K562 (cell line): ENCODE measurements around the gene RPL3. TPM values are rescaled to one million over a fixed set of nuclear protein-coding genes. Genes with fewer than 3 reads are reported as not detected.

Experiments
- ARID1B ChIP-seq: fragments of 450-650 bp; IDR thresholded peaks from 2 replicates; pipeline ENCODE4 v1.6.1; 2016; ENCODE audit warnings: antibody characterized with exemption, mild to moderate bottlenecking, inconsistent platforms
- CBX3 ChIP-seq, 2 experiments: IDR thresholded peaks; 1 replicate in 1 of 2; 2 replicates in 1 of 2; pipeline ENCODE4 v1.6.1; 2012; ENCODE audit warnings: inconsistent platforms in 2 of 2, low read length in 2 of 2, borderline replicate concordance in 1 of 2, control low read depth in 1 of 2
- CEBPG ChIP-seq, 3 experiments: fragments of 200-800 bp in 1 of 3; sonication (Bioruptor generic) in 1 of 3; sonication (generic) in 1 of 3; formaldehyde crosslinking in 1 of 3; IDR thresholded peaks in 2 of 3; conservative IDR thresholded peaks in 1 of 3; 2 replicates each; pipeline versions ENCODE4 v1.6.1 to v1.8.0; 2016 to 2022; ENCODE audit warnings: missing compliant biosample characterization in 2 of 3, missing genetic modification characterization in 2 of 3, mild to moderate bottlenecking in 1 of 3, missing genetic modification reagents in 1 of 3
- CHD4 ChIP-seq: fragments of 200-600 bp; sonication (generic); IDR thresholded peaks from 3 replicates; pipeline ENCODE4 v1.6.1; 2012; ENCODE audit warnings: low read depth, mild to moderate bottlenecking, mixed read lengths, low read length, inconsistent platforms; ENCODE audit not compliant: insufficient read depth, insufficient replicate concordance, poor library complexity, severe bottlenecking
- KDM4B ChIP-seq, 2 experiments: fragments of 450-650 bp in 1 of 2; sonication (generic) in 1 of 2; IDR thresholded peaks; 2 replicates each; pipeline ENCODE4 v1.6.1; 2016 to 2017; ENCODE audit warnings: borderline replicate concordance in 2 of 2, antibody characterized with exemption in 1 of 2, low read depth in 1 of 2, mild to moderate bottlenecking in 1 of 2
- MYNN ChIP-seq, 2 experiments: sonication (generic); formaldehyde crosslinking in 1 of 2; IDR thresholded peaks; 2 replicates each; pipeline versions ENCODE4 v1.5.0 to v1.6.1; 2016 to 2020; ENCODE audit warnings: antibody characterized with exemption in 1 of 2, missing genetic modification reagents in 1 of 2
- POLR2G ChIP-seq: fragments of 200-400 bp; formaldehyde crosslinking; IDR thresholded peaks from 2 replicates; pipeline ENCODE4 v1.6.1; 2017; ENCODE audit warnings: low read depth, mild to moderate bottlenecking, antibody characterized with exemption, low read length, moderate library complexity
- RHOXF2B ChIP-seq: fragments of 250-450 bp; sonication (Bioruptor Pico); conservative IDR thresholded peaks from 2 replicates; pipeline ENCODE4 v1.5.1; 2021
- TFAM ChIP-seq: fragments of 250-450 bp; sonication (Bioruptor Pico); conservative IDR thresholded peaks from 2 replicates; pipeline ENCODE4 v1.5.0; 2021; ENCODE audit warnings: mild to moderate bottlenecking, moderate library complexity
- ZNF140 ChIP-seq: fragments of 250-450 bp; sonication (Bioruptor Pico); IDR thresholded peaks from 2 replicates; pipeline ENCODE4 v1.8.0; 2021; ENCODE audit warnings: moderate library complexity, mild to moderate bottlenecking, inconsistent platforms
- ZNF175 ChIP-seq: fragments of 200-800 bp; sonication (Bioruptor generic); IDR thresholded peaks from 2 replicates; pipeline ENCODE4 v1.6.1; 2016; ENCODE audit warnings: low read depth, mild to moderate bottlenecking, missing genetic modification characterization, missing compliant biosample characterization
- ZNF785 ChIP-seq: fragments of 250-450 bp; sonication (Bioruptor Pico); IDR thresholded peaks from 2 replicates; pipeline ENCODE4 v1.4.0; 2020; ENCODE audit warnings: mild to moderate bottlenecking
- polyA plus RNA-seq, 8 experiments: library from polyadenylated mRNA; depleted of rRNA in 4 of 8; stranded (reverse) in 5 of 8; unstranded in 3 of 8; fragments of >200 nt; fragmentation: Nextera tagmentation in 2 of 8; fragmentation: Illumina TruSeq in 1 of 8; extraction: Ambion mirVana in 2 of 8; extraction: Trizol in 1 of 8; gene quantifications; 2 replicates each; pipeline versions ENCODE4 v1.2.1 to v1.2.3, GENCODE V29; 2011 to 2014; ENCODE audit warnings: inconsistent platforms in 1 of 8, missing spikeins in 1 of 8
- total RNA-seq, 7 experiments: library from RNA; depleted of rRNA in 6 of 7; stranded (reverse); fragments of >200 nt in 6 of 7; fragmentation: Illumina TruSeq in 2 of 7; extraction: Trizol in 2 of 7; gene quantifications; 2 replicates each; pipeline versions ENCODE4 v1.2.1 to v1.2.3, GENCODE V29; 2011 to 2021; ENCODE audit warnings: low replicate concordance in 1 of 7
- TF ChIP-seq, protein P1 (sequence below), 3 experiments: fragments of 200-800 bp in 1 of 3; sonication (Bioruptor generic) in 1 of 3; sonication (generic) in 1 of 3; formaldehyde crosslinking in 1 of 3; IDR thresholded peaks; 2 replicates each; pipeline versions ENCODE4 v1.6.1 to v1.8.0; 2016 to 2022; ENCODE audit warnings: mild to moderate bottlenecking in 2 of 3, missing compliant biosample characterization in 2 of 3, missing genetic modification characterization in 2 of 3, missing genetic modification reagents in 1 of 3
- TF ChIP-seq, protein P2 (sequence below): fragments of 450-650 bp; IDR thresholded peaks from 2 replicates; pipeline ENCODE4 v1.6.1; 2017; ENCODE audit warnings: antibody characterized with exemption
- TF ChIP-seq, protein P3 (sequence below): fragments of 250-450 bp; sonication (Bioruptor Pico); IDR thresholded peaks from 2 replicates; pipeline ENCODE4 v1.9.0; 2021; ENCODE audit warnings: mild to moderate bottlenecking, inconsistent platforms
- TF ChIP-seq, protein P4 (sequence below): fragments of 250-450 bp; sonication (Bioruptor Pico); IDR thresholded peaks from 2 replicates; pipeline ENCODE4 v1.8.0; 2022; ENCODE audit warnings: inconsistent platforms, mild to moderate bottlenecking, moderate library complexity, borderline replicate concordance
- TF ChIP-seq, protein P5 (sequence below): conservative IDR thresholded peaks from 2 replicates; pipeline ENCODE4 v1.6.1; 2011; ENCODE audit warnings: low read depth, mild to moderate bottlenecking, low read length; ENCODE audit not compliant: control insufficient read depth

RPL3 gene
- total and polyA plus RNA-seq, 9 of the 15 experiments (the other 6 are each of a cell fraction or from before 2014, with no cell fraction given): 1,624 to 4,066 (median 2,565) TPM

DNA sequence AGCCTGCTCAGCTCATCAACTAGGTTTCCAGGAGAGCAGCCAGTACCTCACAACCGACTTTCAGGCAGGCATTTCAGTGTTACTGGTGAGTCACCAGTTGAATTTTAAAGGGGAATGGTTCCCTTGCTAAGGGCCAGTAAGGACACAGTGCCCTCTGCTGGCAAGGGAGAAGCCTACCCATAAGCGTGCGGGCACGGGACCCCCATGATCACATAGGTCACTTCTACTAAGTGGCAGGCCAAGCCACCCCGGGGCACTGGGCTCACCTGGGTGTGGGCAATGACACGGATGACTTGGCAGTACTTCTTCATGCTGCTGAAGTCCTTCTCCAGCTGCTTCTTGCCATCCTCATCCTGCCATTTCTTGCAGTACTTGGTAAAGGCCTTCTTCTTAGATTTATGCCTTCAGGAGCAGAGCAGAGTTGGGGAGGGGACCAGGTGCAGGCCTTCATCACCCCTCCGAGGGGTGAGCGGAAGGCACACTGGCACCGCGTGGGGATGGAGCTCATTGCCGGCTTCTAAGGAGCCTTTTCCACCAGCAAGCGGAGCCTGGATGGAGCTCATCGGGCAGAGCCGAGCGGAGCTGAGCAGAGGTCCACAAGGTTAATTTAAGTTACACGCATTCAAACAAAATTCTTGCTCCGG, 2.9 kb downstream of the RPL3 start (continued):
- TF ChIP-seq RHOXF2B (CRISPR knock-in tag) (no peak), ZNF785 (CRISPR knock-in tag) (no peak), TFAM (CRISPR knock-in tag) (no peak), ARID1B (peak; percentile 18; the same call in 1 of the 2 replicates), CHD4 (no peak), CBX3 (IDR thresholded peaks at IDR 0.05; ENCODE audit: borderline replicate concordance in 1 of 2, low read length in 2 of 2) (no peak), KDM4B (IDR thresholded peaks at IDR 0.05; ENCODE audit: borderline replicate concordance in 2 of 2, low read depth in 1 of 2) (no peak), ZNF140 (CRISPR knock-in tag) (no peak), POLR2G (peak; percentile 67), CEBPG (CRISPR knock-in tag; IDR thresholded peaks at IDR 0.05) (no peak), CEBPG (tag; conservative IDR thresholded peaks at IDR 0.05 in 1 of 2, IDR thresholded peaks at IDR 0.05 in 1 of 2) (no peak), ZNF175 (CRISPR knock-in tag) (no peak), MYNN (IDR thresholded peaks at IDR 0.05) (peak; percentile 19; the same call in 1 of the 2 replicates), MYNN (CRISPR knock-in tag; IDR thresholded peaks at IDR 0.05) (no peak)
- TF ChIP-seq, protein P1, sequence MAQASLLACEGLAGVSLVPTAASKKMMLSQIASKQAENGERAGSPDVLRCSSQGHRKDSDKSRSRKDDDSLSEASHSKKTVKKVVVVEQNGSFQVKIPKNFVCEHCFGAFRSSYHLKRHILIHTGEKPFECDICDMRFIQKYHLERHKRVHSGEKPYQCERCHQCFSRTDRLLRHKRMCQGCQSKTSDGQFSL (CRISPR knock-in tag; IDR thresholded peaks at IDR 0.05): 0 out of 2 replicates have a peak, but pooled peaks have one; percentile 22
- TF ChIP-seq, protein P1 (tag; IDR thresholded peaks at IDR 0.05): no peak
- TF ChIP-seq, protein P2, sequence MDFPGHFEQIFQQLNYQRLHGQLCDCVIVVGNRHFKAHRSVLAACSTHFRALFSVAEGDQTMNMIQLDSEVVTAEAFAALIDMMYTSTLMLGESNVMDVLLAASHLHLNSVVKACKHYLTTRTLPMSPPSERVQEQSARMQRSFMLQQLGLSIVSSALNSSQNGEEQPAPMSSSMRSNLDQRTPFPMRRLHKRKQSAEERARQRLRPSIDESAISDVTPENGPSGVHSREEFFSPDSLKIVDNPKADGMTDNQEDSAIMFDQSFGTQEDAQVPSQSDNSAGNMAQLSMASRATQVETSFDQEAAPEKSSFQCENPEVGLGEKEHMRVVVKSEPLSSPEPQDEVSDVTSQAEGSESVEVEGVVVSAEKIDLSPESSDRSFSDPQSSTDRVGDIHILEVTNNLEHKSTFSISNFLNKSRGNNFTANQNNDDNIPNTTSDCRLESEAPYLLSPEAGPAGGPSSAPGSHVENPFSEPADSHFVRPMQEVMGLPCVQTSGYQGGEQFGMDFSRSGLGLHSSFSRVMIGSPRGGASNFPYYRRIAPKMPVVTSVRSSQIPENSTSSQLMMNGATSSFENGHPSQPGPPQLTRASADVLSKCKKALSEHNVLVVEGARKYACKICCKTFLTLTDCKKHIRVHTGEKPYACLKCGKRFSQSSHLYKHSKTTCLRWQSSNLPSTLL: no peak
- TF ChIP-seq, protein P3, sequence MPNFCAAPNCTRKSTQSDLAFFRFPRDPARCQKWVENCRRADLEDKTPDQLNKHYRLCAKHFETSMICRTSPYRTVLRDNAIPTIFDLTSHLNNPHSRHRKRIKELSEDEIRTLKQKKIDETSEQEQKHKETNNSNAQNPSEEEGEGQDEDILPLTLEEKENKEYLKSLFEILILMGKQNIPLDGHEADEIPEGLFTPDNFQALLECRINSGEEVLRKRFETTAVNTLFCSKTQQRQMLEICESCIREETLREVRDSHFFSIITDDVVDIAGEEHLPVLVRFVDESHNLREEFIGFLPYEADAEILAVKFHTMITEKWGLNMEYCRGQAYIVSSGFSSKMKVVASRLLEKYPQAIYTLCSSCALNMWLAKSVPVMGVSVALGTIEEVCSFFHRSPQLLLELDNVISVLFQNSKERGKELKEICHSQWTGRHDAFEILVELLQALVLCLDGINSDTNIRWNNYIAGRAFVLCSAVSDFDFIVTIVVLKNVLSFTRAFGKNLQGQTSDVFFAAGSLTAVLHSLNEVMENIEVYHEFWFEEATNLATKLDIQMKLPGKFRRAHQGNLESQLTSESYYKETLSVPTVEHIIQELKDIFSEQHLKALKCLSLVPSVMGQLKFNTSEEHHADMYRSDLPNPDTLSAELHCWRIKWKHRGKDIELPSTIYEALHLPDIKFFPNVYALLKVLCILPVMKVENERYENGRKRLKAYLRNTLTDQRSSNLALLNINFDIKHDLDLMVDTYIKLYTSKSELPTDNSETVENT (CRISPR knock-in tag): no peak
- TF ChIP-seq, protein P4, sequence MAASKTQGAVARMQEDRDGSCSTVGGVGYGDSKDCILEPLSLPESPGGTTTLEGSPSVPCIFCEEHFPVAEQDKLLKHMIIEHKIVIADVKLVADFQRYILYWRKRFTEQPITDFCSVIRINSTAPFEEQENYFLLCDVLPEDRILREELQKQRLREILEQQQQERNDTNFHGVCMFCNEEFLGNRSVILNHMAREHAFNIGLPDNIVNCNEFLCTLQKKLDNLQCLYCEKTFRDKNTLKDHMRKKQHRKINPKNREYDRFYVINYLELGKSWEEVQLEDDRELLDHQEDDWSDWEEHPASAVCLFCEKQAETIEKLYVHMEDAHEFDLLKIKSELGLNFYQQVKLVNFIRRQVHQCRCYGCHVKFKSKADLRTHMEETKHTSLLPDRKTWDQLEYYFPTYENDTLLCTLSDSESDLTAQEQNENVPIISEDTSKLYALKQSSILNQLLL: no peak
- TF ChIP-seq, protein P5, sequence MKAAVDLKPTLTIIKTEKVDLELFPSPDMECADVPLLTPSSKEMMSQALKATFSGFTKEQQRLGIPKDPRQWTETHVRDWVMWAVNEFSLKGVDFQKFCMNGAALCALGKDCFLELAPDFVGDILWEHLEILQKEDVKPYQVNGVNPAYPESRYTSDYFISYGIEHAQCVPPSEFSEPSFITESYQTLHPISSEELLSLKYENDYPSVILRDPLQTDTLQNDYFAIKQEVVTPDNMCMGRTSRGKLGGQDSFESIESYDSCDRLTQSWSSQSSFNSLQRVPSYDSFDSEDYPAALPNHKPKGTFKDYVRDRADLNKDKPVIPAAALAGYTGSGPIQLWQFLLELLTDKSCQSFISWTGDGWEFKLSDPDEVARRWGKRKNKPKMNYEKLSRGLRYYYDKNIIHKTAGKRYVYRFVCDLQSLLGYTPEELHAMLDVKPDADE: no peak; the same call in 1 of the 2 replicates
